Activated CD8-positive, alpha-beta memory T cell treated with anti-CD3 and anti-CD28 coated beads, Interleukin-2, amount 50 U/mL, for 24 hours (primary cell): Measurements from ENCODE around the gene IL13.
"Not testable (repeated sequence)": the region's sequence is repeated elsewhere in the genome, so short reads cannot be mapped to it uniquely, and the experiment has no call there.

Experiments used
- DNase-seq: peaks from one replicate; pipeline ENCODE4 v3.0.0-alpha.2; 2020; ENCODE audit errors: extremely low read depth

IL13 gene

GRCh38 chr5:132688536-132689339 is 30.8 kb downstream of the IL13 start:
- DNase-seq, result no peak

GRCh38 chr5:132689513-132689912 is 31.5 kb downstream of the IL13 start:
- DNase-seq, result no peak

GRCh38 chr5:132690156-132690555 is 32.2 kb downstream of the IL13 start:
- DNase-seq, result no peak

- not testable (repeated sequence) for DNase-seq
Measured at GRCh38 chr5:132691755-132692631, 34.0 kb downstream of the IL13 start.

- DNase-seq, result no peak
Measured at GRCh38 chr5:132692632-132692967, 34.6 kb downstream of the IL13 start.

GRCh38 chr5:132695956-132696355 is 38.0 kb downstream of the IL13 start:
- no peak for DNase-seq

GRCh38 chr5:132704875-132705274 is 46.9 kb downstream of the IL13 start:
- no peak for DNase-seq

- no peak for DNase-seq
Measured at GRCh38 chr5:132708645-132709044, 50.7 kb downstream of the IL13 start.
